Natural killer cell (primary cell): ENCODE results near the gene IGSF3. TPM values are rescaled to one million over a fixed set of nuclear protein-coding genes. Genes with fewer than 3 reads are reported as not detected.

Experiments used
- ATAC-seq, 3 donors: fragments of 150-1000 bp in 2 of 3; fragments of 200-7000 bp in 1 of 3; cut with Tn5 transposase; 1 replicate in 1 of 3; 2 replicates in 2 of 3; pipeline ENCODE4 v1.10.0; 2021; ENCODE audit warnings: mild to moderate bottlenecking in 2 of 3, moderate library complexity in 2 of 3
- DNase-seq, 2 donors: peaks; one replicate each; pipeline versions ENCODE4 v3.0.0 to v3.0.0-alpha.2; 2013 to 2021; ENCODE audit warnings: mixed read lengths in 1 of 2
- H3K27ac ChIP-seq: one replicate; pipeline ENCODE4 v1.5.1; 2013; ENCODE audit warnings: mild to moderate bottlenecking, low read length
- H3K27me3 ChIP-seq: one replicate; pipeline ENCODE4 v1.6.1; 2013; ENCODE audit warnings: low read length; ENCODE audit not compliant: control insufficient read depth, insufficient read depth
- H3K36me3 ChIP-seq: one replicate; pipeline ENCODE4 v1.6.1; 2013; ENCODE audit warnings: low read length; ENCODE audit not compliant: control insufficient read depth, insufficient read depth
- H3K4me1 ChIP-seq: one replicate; pipeline ENCODE4 v1.6.1; 2013; ENCODE audit warnings: low read length; ENCODE audit not compliant: control insufficient read depth, insufficient read depth
- H3K4me3 ChIP-seq: one replicate; pipeline ENCODE4 v1.5.1; 2013; ENCODE audit warnings: low read length
- H3K9me3 ChIP-seq: one replicate; pipeline ENCODE4 v1.6.1; 2013; ENCODE audit warnings: low read length; ENCODE audit not compliant: control insufficient read depth, insufficient read depth
- H3K27ac Mint-ChIP-seq, 2 donors: one replicate each; pipeline ENCODE4 v1.8.0; 2022; ENCODE audit warnings: mild to moderate bottlenecking in 2 of 2, mixed read lengths in 2 of 2, moderate library complexity in 1 of 2
- H3K27me3 Mint-ChIP-seq, 2 donors: one replicate each; pipeline ENCODE4 v1.8.0; 2022; ENCODE audit warnings: low read depth in 2 of 2, mixed read lengths in 2 of 2
- H3K36me3 Mint-ChIP-seq: one replicate; pipeline ENCODE4 v1.8.0; 2022; ENCODE audit warnings: mixed read lengths
- H3K4me1 Mint-ChIP-seq, 2 donors: one replicate each; pipeline ENCODE4 v1.8.0; 2022; ENCODE audit warnings: mixed read lengths in 2 of 2
- H3K4me3 Mint-ChIP-seq: one replicate; pipeline ENCODE4 v1.8.0; 2022; ENCODE audit warnings: mild to moderate bottlenecking, moderate library complexity, mixed read lengths
- H3K9me3 Mint-ChIP-seq, 2 donors: one replicate each; pipeline ENCODE4 v1.8.0; 2022; ENCODE audit warnings: mixed read lengths in 2 of 2
- CTCF ChIP-seq: fragments of 200-600 bp; IDR thresholded peaks from one replicate; pipeline ENCODE4 v1.8.0; 2022; ENCODE audit warnings: antibody characterized with exemption
- WGBS: methylation state at CpG from one replicate; pipeline ENCODE4 v1.1.7; 2013; ENCODE audit warnings: missing lambda C conversion rate; ENCODE audit not compliant: insufficient coverage; 5-methylcytosine and 5-hydroxymethylcytosine counted together
- intact Hi-C: fragments of 100-400 bp; cut with micrococcal nuclease; formaldehyde crosslinking; loops from one replicate; pipeline ENCODE4 v1.14.2; 2022
- total RNA-seq, 4 donors: library from RNA; stranded (reverse); fragments of 120-200 nt in 1 of 4; gene quantifications; one replicate each; pipeline versions ENCODE4 v1.2.3 to v1.2.4, GENCODE V29; 2013 to 2022

The IGSF3 gene
- total RNA-seq, 3 donors from 2014 or later (not counting 1 experiment from before 2014, with no cell fraction given): 0.05 to 0.14 TPM; not detected in 1

- H3K27me3 Mint-ChIP-seq: peaks cover 13 to 15% of the 10 kb centered on the region in 2 donors
- Histone ChIP-seq H3K27me3 (peaks cover 2% of the 10 kb centered on the region), H3K4me1 (no peaks in the 10 kb centered on the region), H3K4me3 (no peak overlapping the region), H3K9me3 (no peaks in the 10 kb centered on the region), H3K36me3 (no peaks in the 10 kb centered on the region), H3K27ac (no peak overlapping the region)
- H3K27ac Mint-ChIP-seq: no peak overlapping the region
- H3K4me1 Mint-ChIP-seq: no peaks in the 10 kb centered on the region
- no peaks in the 10 kb centered on the region for H3K36me3 Mint-ChIP-seq
- intact Hi-C loops: no loop called here
- TF ChIP-seq CTCF: no peak
- H3K4me3 Mint-ChIP-seq: no peak overlapping the region
- 83% methylated on average over 4 of the region's 4 CpGs for WGBS
- H3K9me3 Mint-ChIP-seq: no peaks in the 10 kb centered on the region
- ATAC-seq: no peak
- DNase-seq: no peak
Observed at GRCh38 chr1:116679828-116680628, 12.5 kb upstream of the IGSF3 start.

DNA sequence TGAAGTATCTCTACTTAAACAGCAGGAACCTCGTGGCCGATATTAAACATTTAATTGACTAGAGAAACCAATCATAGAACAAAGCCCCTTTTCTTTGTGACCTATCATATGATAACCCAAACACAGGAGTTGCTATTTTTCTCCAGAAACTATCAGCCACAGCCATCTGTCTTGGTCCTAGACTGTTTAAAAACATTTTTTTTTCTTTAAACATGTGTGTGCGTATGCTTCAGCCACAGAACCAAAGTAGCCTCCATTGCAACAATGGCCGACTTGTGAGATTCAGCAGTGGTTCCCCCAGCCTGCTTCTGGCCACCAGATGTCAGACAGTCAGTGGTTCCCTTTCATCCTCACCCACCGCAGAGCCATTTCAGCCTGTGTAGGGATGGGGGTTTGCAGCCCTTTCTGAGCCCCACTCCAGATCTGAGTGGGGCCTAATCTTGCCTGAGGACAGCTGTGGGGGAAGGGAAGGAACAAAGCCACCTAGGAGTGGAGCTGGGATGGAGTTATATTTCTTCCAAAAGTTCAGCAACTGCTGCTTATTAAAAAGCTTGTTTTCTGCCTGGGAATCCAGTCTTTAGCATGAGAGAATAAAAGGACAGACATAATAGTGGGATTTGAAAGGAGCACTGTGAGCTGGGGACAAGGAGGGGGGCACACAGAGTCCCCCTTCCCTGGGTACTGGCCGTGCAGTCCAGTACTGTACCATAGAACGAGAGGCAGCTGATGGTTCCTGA lies 11.7 kb upstream of the IGSF3 start:
- Histone ChIP-seq H3K27ac (no peak overlapping the region), H3K4me3 (no peak overlapping the region), H3K4me1 (no peaks in the 10 kb centered on the region), H3K27me3 (peaks cover 2% of the 10 kb centered on the region), H3K36me3 (no peaks in the 10 kb centered on the region), H3K9me3 (no peaks in the 10 kb centered on the region)
- peaks cover 18 to 20% of the 10 kb centered on the region in 2 donors for H3K27me3 Mint-ChIP-seq
- no peak overlapping the region for H3K27ac Mint-ChIP-seq
- no peaks in the 10 kb centered on the region for H3K9me3 Mint-ChIP-seq
- ATAC-seq (peak in 1 of 3 donors; percentile 26), DNase-seq (no peak)
- TF ChIP-seq CTCF: no peak
- H3K36me3 Mint-ChIP-seq: no peaks in the 10 kb centered on the region
- intact Hi-C loops: no loop called here
- H3K4me1 Mint-ChIP-seq: no peaks in the 10 kb centered on the region
- no peak overlapping the region for H3K4me3 Mint-ChIP-seq
- 84% methylated on average over 6 of the region's 7 CpGs for WGBS

DNA sequence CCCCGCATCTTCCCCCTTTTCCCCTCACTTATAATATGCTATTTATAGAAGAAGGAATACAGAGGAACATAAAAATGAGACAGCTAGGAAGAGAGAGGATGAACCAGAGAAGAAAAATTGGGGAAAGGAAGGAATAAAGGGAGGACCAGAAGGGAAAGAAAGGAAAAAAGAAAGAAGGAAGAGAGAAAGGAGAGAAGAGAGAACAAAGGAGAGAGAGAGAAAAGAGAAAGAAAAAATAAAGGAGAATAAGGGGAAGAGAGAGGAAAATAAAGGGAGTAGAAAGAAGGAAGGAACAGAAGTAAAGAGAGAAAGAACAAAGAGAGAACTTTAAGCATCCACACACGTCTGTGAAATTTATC lies 11.2 kb upstream of the IGSF3 start:
- Mint-ChIP-seq H3K27ac (no peak overlapping the region), H3K4me1 (no peaks in the 10 kb centered on the region), H3K4me3 (no peak overlapping the region), H3K36me3 (no peaks in the 10 kb centered on the region), H3K27me3 (peaks cover 22 to 26% of the 10 kb centered on the region in 2 donors), H3K9me3 (no peaks in the 10 kb centered on the region)
- TF ChIP-seq CTCF: no peak
- DNase-seq (no peak), ATAC-seq (no peak)
- Histone ChIP-seq H3K9me3 (no peaks in the 10 kb centered on the region), H3K4me1 (no peaks in the 10 kb centered on the region), H3K27me3 (peaks cover 2% of the 10 kb centered on the region), H3K27ac (no peak overlapping the region), H3K4me3 (no peak overlapping the region), H3K36me3 (no peaks in the 10 kb centered on the region)
- 67% methylated on average over 1 of the region's 2 CpGs for WGBS
- intact Hi-C loops: no loop called here
